HG03060 (cell line): Measurements from ENCODE around the gene MYO18B.

Experiments
- ATAC-seq: cut with Tn5 transposase; IDR thresholded peaks from one replicate; pipeline ENCODE4 v1.9.1; 2021; ENCODE audit warnings: low read depth, moderate number of reproducible peaks; ENCODE audit not compliant: unreplicated experiment

MYO18B gene

GRCh38 chr22:25748140-25748539 is 6.2 kb downstream of the MYO18B start:
- ATAC-seq = no peak

GRCh38 chr22:25748704-25749103 is 6.7 kb downstream of the MYO18B start:
- ATAC-seq = no peak

- ATAC-seq = no peak
Observed at GRCh38 chr22:25749420-25750169, 7.6 kb downstream of the MYO18B start.

GRCh38 chr22:25750569-25751173 is 8.7 kb downstream of the MYO18B start:
- ATAC-seq = no peak

- ATAC-seq = no peak
Observed at GRCh38 chr22:25751174-25751581, 9.2 kb downstream of the MYO18B start.

GRCh38 chr22:25752615-25753214 is 10.7 kb downstream of the MYO18B start:
- ATAC-seq = no peak

- no peak for ATAC-seq
Observed at GRCh38 chr22:25753252-25753651, 11.3 kb downstream of the MYO18B start.

- ATAC-seq = no peak
Observed at GRCh38 chr22:25754527-25755202, 12.7 kb downstream of the MYO18B start.

GRCh38 chr22:25757686-25758085 is 15.7 kb downstream of the MYO18B start:
- ATAC-seq = no peak

GRCh38 chr22:25758316-25758715 is 16.3 kb downstream of the MYO18B start:
- no peak for ATAC-seq

GRCh38 chr22:25759825-25760231 is 17.8 kb downstream of the MYO18B start:
- no peak for ATAC-seq

GRCh38 chr22:25760294-25760693 is 18.3 kb downstream of the MYO18B start:
- no peak for ATAC-seq

- no peak for ATAC-seq
Observed at GRCh38 chr22:25760848-25761595, 19.0 kb downstream of the MYO18B start.

GRCh38 chr22:25762147-25762546 is 20.2 kb downstream of the MYO18B start:
- ATAC-seq = no peak

- ATAC-seq = no peak
Observed at GRCh38 chr22:25763239-25763777, 21.3 kb downstream of the MYO18B start.

GRCh38 chr22:25764270-25765015 is 22.5 kb downstream of the MYO18B start:
- no peak for ATAC-seq

GRCh38 chr22:25765016-25765367 is 23.0 kb downstream of the MYO18B start:
- ATAC-seq = no peak

GRCh38 chr22:25765801-25766200 is 23.8 kb downstream of the MYO18B start:
- no peak for ATAC-seq

- no peak for ATAC-seq
Observed at GRCh38 chr22:25766418-25766817, 24.4 kb downstream of the MYO18B start.

- ATAC-seq = no peak
Observed at GRCh38 chr22:25770333-25770732, 28.3 kb downstream of the MYO18B start.
